KMS-11 (cell line): ENCODE measurements around the gene LAG3.

Experiments
- H2AFZ ChIP-seq: fragments of 200-600 bp; sonication (generic); 2 replicates; pipeline ENCODE4 v1.6.1; 2016; ENCODE audit warnings: antibody characterized with exemption, mixed run types, low read depth
- H3K27ac ChIP-seq: fragments of 200-600 bp; sonication (generic); 2 replicates; pipeline ENCODE4 v1.6.1; 2016; ENCODE audit warnings: mild to moderate bottlenecking, mixed run types
- H3K27me3 ChIP-seq: fragments of 200-600 bp; sonication (generic); 2 replicates; pipeline ENCODE4 v1.6.1; 2017; ENCODE audit warnings: mild to moderate bottlenecking, low read depth, mixed run types, moderate library complexity; ENCODE audit not compliant: insufficient read depth
- H3K36me3 ChIP-seq: fragments of 200-600 bp; sonication (generic); 2 replicates; pipeline ENCODE4 v1.6.1; 2017; ENCODE audit warnings: mild to moderate bottlenecking, mixed run types; ENCODE audit not compliant: insufficient read depth
- H3K4me1 ChIP-seq: fragments of 200-600 bp; sonication (generic); 2 replicates; pipeline ENCODE4 v1.6.1; 2016; ENCODE audit warnings: mild to moderate bottlenecking, low read depth, mixed run types; ENCODE audit not compliant: poor library complexity, severe bottlenecking
- H3K4me2 ChIP-seq: fragments of 200-600 bp; sonication (generic); 2 replicates; pipeline ENCODE4 v1.7.0; 2016; ENCODE audit warnings: mild to moderate bottlenecking, mixed run types
- H3K4me3 ChIP-seq: fragments of 200-600 bp; sonication (generic); IDR thresholded peaks from 2 replicates; pipeline ENCODE4 v1.6.1; 2017; ENCODE audit warnings: low read depth, low read length, mixed read lengths; ENCODE audit not compliant: insufficient read depth
- H3K79me2 ChIP-seq: fragments of 200-600 bp; sonication (generic); 2 replicates; pipeline ENCODE4 v1.6.1; 2016; ENCODE audit warnings: low read depth, mixed run types; ENCODE audit not compliant: insufficient read depth
- H3K9ac ChIP-seq: fragments of 200-600 bp; sonication (generic); 2 replicates; pipeline ENCODE4 v1.6.1; 2016; ENCODE audit warnings: mild to moderate bottlenecking, mixed run types
- H4K20me1 ChIP-seq: fragments of 200-600 bp; sonication (generic); 2 replicates; pipeline ENCODE4 v1.6.1; 2016; ENCODE audit warnings: mild to moderate bottlenecking, mixed run types; ENCODE audit not compliant: insufficient read depth
- CTCF ChIP-seq: fragments of 200-600 bp; sonication (generic); conservative IDR thresholded peaks from 2 replicates; pipeline ENCODE4 v1.6.1; 2017; ENCODE audit warnings: low read depth, mild to moderate bottlenecking, antibody characterized with exemption, low read length, moderate library complexity, mixed read lengths

The LAG3 gene

GRCh38 chr12:6725350-6725749 is 47.0 kb upstream of the LAG3 start:
- no peak for TF ChIP-seq CTCF
- Histone ChIP-seq H3K79me2 (no peaks in the 10 kb centered on the region), H2AFZ (no peak overlapping the region), H3K9ac (no peak overlapping the region), H3K27ac (no peak overlapping the region), H3K4me2 (peak overlapping the region; percentile 100), H3K4me3 (no peak overlapping the region), H4K20me1 (no peaks in the 10 kb centered on the region), H3K36me3 (no peaks in the 10 kb centered on the region), H3K27me3 (no peaks in the 10 kb centered on the region), H3K4me1 (peaks cover 15% of the 10 kb centered on the region)

DNA sequence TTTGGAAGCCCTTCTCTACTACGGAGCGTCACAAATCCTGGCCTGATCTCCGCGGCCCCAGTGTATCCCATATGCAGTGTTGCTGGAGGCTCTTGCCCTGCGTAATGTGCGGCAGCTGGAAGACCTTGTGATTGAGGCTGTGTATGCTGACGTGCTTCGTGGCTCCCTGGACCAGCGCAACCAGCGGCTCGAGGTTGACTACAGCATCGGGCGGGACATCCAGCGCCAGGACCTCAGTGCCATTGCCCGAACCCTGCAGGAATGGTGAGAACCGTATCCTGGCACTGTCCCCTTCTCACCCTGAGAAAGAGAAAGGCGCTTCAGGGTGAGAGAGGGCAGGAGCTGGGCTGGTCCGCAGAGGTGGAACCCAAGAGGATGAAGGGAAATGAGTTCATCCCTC is 43.1 kb upstream of the LAG3 start:
- no peak for TF ChIP-seq CTCF
- H3K4me2 ChIP-seq: no peak overlapping the region
- peaks cover 10% of the 10 kb centered on the region for H3K4me1 ChIP-seq
- H3K36me3 ChIP-seq: no peaks in the 10 kb centered on the region
- no peaks in the 10 kb centered on the region for H4K20me1 ChIP-seq
- no peak overlapping the region for H3K4me3 ChIP-seq
- H3K9ac ChIP-seq: no peak overlapping the region
- H3K79me2 ChIP-seq: no peaks in the 10 kb centered on the region
- no peak overlapping the region for H2AFZ ChIP-seq
- no peak overlapping the region for H3K27ac ChIP-seq
- no peaks in the 10 kb centered on the region for H3K27me3 ChIP-seq

GRCh38 chr12:6730169-6730568 is 42.2 kb upstream of the LAG3 start:
- Histone ChIP-seq H3K27me3 (no peaks in the 10 kb centered on the region), H3K27ac (no peak overlapping the region), H3K4me2 (no peak overlapping the region), H3K9ac (no peak overlapping the region), H3K36me3 (no peaks in the 10 kb centered on the region), H3K79me2 (no peaks in the 10 kb centered on the region), H3K4me1 (peaks cover 1% of the 10 kb centered on the region), H2AFZ (no peak overlapping the region), H4K20me1 (no peaks in the 10 kb centered on the region), H3K4me3 (no peak overlapping the region)
- no peak for TF ChIP-seq CTCF

DNA sequence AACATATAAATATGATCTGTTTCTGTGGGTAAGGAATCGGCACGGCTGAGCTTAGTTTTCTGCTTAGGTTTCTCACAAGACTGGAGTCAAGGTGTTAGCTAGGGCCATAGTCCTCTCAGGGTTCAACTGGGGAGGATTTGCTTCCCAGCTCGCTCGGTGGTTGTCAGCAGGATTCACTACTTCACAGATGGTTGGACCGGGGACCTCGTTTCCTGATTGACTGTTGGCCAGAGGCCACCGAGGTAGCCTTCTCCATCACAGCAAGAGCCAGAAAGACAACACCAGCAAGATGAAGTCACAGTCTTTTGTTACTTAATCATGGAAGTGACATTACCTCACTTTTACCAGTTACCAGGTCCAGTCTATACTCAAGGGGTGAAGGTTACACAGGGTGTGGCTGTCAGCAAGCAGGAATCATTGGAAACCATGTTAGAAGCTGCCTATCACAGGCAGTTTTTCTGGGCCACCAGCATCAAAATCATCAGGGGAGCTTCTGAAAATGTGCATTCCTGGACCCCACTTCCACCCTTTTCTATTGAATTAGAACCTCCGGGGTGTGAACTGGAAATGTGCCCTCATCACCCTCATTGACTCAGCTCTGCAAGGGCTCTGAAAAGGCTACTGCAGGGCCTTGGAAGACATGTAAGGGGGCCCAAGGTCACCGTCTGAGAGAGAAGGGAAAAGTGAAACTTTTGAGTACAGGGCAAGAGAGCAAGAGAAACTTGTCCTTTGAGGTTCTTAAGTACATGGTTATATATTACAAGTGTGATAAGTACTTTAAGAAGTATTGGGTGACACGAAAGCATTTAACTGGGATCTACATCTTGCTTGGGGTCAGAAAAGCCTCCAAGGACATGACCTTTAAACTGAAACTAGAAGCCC is 37.6 kb upstream of the LAG3 start:
- no peak overlapping the region for H2AFZ ChIP-seq
- no peak overlapping the region for H3K9ac ChIP-seq
- H3K27ac ChIP-seq: no peak overlapping the region
- H3K4me3 ChIP-seq: no peak overlapping the region
- no peaks in the 10 kb centered on the region for H3K79me2 ChIP-seq
- no peak for TF ChIP-seq CTCF
- H4K20me1 ChIP-seq: no peaks in the 10 kb centered on the region
- H3K27me3 ChIP-seq: no peaks in the 10 kb centered on the region
- H3K36me3 ChIP-seq: no peaks in the 10 kb centered on the region
- no peak overlapping the region for H3K4me2 ChIP-seq
- H3K4me1 ChIP-seq: peaks cover 6% of the 10 kb centered on the region
